Testis (tissue), 3 donors: ENCODE data around the gene VSIG10L2. TPM values are rescaled to one million over a fixed set of nuclear protein-coding genes. Genes with fewer than 3 reads are reported as not detected.

Experiments
- DNase-seq: peaks from one replicate; pipeline ENCODE4 v3.0.0-alpha.2; 2019
- H3K27ac ChIP-seq, 2 donors: fragments of 200-600 bp; sonication (generic); one replicate each; pipeline ENCODE4 v1.5.1; 2019
- H3K27me3 ChIP-seq: fragments of 200-600 bp; sonication (generic); one replicate; pipeline ENCODE4 v1.5.1; 2019
- H3K36me3 ChIP-seq: fragments of 200-600 bp; sonication (generic); one replicate; pipeline ENCODE4 v1.5.1; 2017; ENCODE audit warnings: low read depth; ENCODE audit errors: missing control alignments
- H3K4me1 ChIP-seq: fragments of 200-600 bp; sonication (generic); one replicate; pipeline ENCODE4 v1.5.1; 2019
- H3K4me3 ChIP-seq, 2 donors: fragments of 200-600 bp; sonication (generic); one replicate each; pipeline ENCODE4 v1.5.1; 2017 to 2019
- H3K9me3 ChIP-seq: fragments of 200-600 bp; sonication (generic); one replicate; pipeline ENCODE4 v1.5.1; 2017
- POLR2A ChIP-seq: fragments of 450-650 bp; IDR thresholded peaks from one replicate; pipeline ENCODE4 v1.6.1; 2017; ENCODE audit warnings: antibody characterized with exemption, mild to moderate bottlenecking, moderate library complexity
- WGBS, 2 donors: methylation state at CpG; one replicate each; pipeline ENCODE4 v1.1.5; 2018; 5-methylcytosine and 5-hydroxymethylcytosine counted together
- intact Hi-C: fragments of 100-400 bp; cut with DNase I; formaldehyde crosslinking; loops from one replicate; pipeline ENCODE4 v1.15.1; 2023; ENCODE audit warnings: low total_unique reads
- polyA plus RNA-seq: library from polyadenylated mRNA; stranded (reverse); fragments of 350-450 nt; fragmentation: Illumina TruSeq; extraction: RNeasy Lipid Tissue Mini Kit (QIAGEN cat#74804); gene quantifications from one replicate; pipeline ENCODE4 v1.2.3, GENCODE V29; 2014; ENCODE audit warnings: low read depth, low replicate concordance; ENCODE audit not compliant: insufficient read depth
- total RNA-seq, 2 donors: library from RNA; depleted of rRNA; stranded (reverse); fragments of >200 nt; gene quantifications; one replicate each; pipeline ENCODE4 v1.2.3, GENCODE V29; 2016
- TF ChIP-seq, protein P1 (sequence below), 3 experiments: fragments of 450-650 bp in 2 of 3; fragments of 200-600 bp in 1 of 3; sonication (generic) in 1 of 3; IDR thresholded peaks; one replicate each; pipeline ENCODE4 v1.5.1; 2016 to 2019; ENCODE audit warnings: antibody characterized with exemption in 3 of 3, mild to moderate bottlenecking in 2 of 3, moderate library complexity in 1 of 3

The VSIG10L2 gene
- total and polyA plus RNA-seq, 3 donors from 2014 or later = not detected

DNA sequence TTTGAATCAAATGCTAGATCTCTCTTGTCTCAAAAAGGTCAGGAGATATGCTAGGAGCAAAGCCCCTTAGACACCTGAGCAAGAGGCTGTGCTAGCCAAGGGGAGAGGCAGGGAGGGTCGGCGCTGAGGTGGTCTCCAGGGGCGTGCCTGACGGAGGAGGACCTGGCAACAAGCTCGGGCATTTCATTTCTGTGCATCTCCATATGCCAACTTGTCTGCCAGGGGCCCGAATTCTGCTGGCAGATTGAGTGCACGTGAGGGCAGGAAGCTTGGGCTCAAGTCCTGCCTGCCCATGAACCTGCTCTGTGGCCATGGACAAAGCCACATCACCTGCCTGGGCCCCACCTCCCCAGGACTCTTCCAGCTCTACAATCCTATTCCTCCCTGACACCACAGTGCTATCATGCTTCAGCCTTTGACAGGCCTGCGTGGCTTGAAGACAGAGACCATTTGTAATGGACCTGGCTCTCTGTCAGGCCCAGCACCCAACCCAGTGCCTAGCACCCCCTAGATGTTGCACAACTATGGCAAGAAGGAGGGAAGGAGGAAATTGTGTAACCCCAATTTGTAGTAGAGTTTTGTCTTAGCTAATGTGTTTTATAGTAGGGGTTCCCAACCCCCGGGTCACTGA is 16.3 kb upstream of the VSIG10L2 start:
- H3K9me3 ChIP-seq = no peaks in the 10 kb centered on the region
- H3K27me3 ChIP-seq = no peaks in the 10 kb centered on the region
- H3K4me1 ChIP-seq = no peaks in the 10 kb centered on the region
- 87 to 89% methylated on average over 9 of the region's 9 CpGs for WGBS, 2 donors
- no peak for TF ChIP-seq POLR2A
- TF ChIP-seq, protein P1, sequence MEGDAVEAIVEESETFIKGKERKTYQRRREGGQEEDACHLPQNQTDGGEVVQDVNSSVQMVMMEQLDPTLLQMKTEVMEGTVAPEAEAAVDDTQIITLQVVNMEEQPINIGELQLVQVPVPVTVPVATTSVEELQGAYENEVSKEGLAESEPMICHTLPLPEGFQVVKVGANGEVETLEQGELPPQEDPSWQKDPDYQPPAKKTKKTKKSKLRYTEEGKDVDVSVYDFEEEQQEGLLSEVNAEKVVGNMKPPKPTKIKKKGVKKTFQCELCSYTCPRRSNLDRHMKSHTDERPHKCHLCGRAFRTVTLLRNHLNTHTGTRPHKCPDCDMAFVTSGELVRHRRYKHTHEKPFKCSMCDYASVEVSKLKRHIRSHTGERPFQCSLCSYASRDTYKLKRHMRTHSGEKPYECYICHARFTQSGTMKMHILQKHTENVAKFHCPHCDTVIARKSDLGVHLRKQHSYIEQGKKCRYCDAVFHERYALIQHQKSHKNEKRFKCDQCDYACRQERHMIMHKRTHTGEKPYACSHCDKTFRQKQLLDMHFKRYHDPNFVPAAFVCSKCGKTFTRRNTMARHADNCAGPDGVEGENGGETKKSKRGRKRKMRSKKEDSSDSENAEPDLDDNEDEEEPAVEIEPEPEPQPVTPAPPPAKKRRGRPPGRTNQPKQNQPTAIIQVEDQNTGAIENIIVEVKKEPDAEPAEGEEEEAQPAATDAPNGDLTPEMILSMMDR (IDR thresholded peaks at IDR 0.05) = no peak
- H3K27ac ChIP-seq = no peak overlapping the region
- no peak overlapping the region for H3K4me3 ChIP-seq
- DNase-seq = no peak
- intact Hi-C loops = no loop called here
- H3K36me3 ChIP-seq = no peaks in the 10 kb centered on the region

DNA sequence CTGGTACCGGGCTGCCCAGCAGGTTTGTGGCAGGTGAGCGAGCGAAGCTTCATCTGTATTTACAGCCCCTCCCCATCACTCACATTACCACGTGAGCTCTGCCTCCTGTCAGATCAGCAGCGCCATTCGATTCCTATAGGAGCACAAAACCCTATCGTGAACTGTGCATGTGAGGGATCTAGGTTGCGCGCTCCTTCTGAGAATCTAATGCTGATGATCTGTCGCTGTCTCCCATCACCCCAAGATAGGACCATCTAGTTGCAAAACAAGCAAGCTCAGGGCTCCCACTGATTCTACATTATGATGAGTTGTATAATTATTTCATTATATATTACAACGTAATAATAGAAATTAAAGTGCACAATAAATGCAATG is 15.8 kb upstream of the VSIG10L2 start:
- no peak overlapping the region for H3K4me3 ChIP-seq
- H3K36me3 ChIP-seq = no peaks in the 10 kb centered on the region
- no peak overlapping the region for H3K27ac ChIP-seq
- H3K9me3 ChIP-seq = no peaks in the 10 kb centered on the region
- DNase-seq = no peak
- H3K27me3 ChIP-seq = no peaks in the 10 kb centered on the region
- WGBS, 2 donors = 93 to 94% methylated on average over 11 of the region's 11 CpGs
- intact Hi-C loops = no loop called here
- TF ChIP-seq, protein P1 (IDR thresholded peaks at IDR 0.05) = no peak
- no peak for TF ChIP-seq POLR2A
- H3K4me1 ChIP-seq = no peaks in the 10 kb centered on the region

DNA sequence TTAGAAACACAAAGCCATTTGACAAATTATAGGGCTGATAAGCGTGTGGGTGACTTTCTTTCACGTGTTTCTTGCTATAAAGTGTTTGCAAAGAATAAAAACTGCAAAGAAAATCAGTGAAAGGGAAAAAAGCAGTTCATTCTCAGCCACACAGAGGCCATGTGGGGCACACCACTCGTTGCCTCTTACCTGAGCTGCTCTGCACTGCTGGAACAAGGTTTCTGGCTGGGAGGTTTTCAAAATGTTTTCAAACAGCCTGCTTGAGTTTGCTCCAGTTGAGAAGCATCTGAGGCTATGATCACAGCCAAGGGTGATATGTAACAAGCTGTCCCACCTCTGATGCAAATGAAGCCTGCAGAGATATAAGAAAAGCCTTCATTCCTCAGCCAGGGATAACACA is 14.7 kb upstream of the VSIG10L2 start:
- intact Hi-C loops = no loop called here
- H3K27ac ChIP-seq = no peak overlapping the region

DNA sequence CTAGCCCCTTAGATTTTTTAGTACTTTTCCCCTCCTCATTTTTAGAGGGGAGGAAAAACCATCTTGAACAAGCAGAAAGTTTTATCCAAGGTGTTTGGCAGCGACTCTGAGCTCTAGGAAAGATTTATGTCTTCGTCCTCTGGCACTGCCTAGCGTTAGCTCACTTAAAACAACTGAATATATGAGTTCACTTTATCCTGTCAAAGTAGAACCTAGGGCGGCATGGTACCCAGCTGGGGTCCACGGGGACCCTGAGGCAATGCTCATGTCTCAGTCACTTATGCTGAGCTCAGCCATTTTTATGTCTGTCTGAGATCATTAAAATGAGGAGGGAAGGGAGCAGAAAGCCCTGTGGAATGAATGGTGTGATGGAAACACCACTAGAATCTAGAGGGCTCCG is 14.2 kb upstream of the VSIG10L2 start:
- no peaks in the 10 kb centered on the region for H3K9me3 ChIP-seq
- intact Hi-C loops = no loop called here
- WGBS, 2 donors = 76 to 77% methylated on average over 6 of the region's 6 CpGs
- H3K36me3 ChIP-seq = no peaks in the 10 kb centered on the region
- no peak for TF ChIP-seq POLR2A
- TF ChIP-seq, protein P1 (IDR thresholded peaks at IDR 0.05) = no peak
- no peaks in the 10 kb centered on the region for H3K4me1 ChIP-seq
- DNase-seq = no peak
- H3K27me3 ChIP-seq = no peaks in the 10 kb centered on the region
- no peak overlapping the region for H3K4me3 ChIP-seq
- no peak overlapping the region for H3K27ac ChIP-seq

More for the DNA sequence above, 14.7 kb upstream of the VSIG10L2 start:
- H3K27me3 ChIP-seq = no peaks in the 10 kb centered on the region
- H3K9me3 ChIP-seq = no peaks in the 10 kb centered on the region
- H3K36me3 ChIP-seq = no peaks in the 10 kb centered on the region
- DNase-seq = no peak
- TF ChIP-seq POLR2A = no peak
- TF ChIP-seq, protein P1 (IDR thresholded peaks at IDR 0.05) = no peak
- no peaks in the 10 kb centered on the region for H3K4me1 ChIP-seq
- WGBS, 2 donors = 75 to 80% methylated on average over 3 of the region's 3 CpGs
- no peak overlapping the region for H3K4me3 ChIP-seq

DNA sequence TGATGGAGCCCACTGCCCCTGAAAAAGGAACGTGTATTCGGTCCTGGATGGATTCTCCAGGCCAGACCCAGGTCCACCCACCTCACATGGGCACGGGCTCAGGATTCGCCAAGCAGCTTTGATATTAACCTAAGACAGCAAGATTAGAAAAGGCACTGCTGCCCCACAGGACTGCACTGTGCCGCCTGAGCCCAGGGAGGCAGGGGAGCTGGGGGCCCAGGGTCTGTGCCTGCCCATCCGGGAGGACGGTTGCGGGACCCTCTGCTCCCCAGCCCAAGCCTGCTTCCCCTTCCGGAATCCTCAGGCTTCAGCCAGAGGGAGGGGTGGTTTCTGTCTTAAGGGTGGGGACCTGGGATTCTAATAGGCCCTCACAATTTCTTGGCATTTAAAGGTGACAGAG is 13.5 kb upstream of the VSIG10L2 start:
- no peaks in the 10 kb centered on the region for H3K4me1 ChIP-seq
- no peaks in the 10 kb centered on the region for H3K9me3 ChIP-seq
- H3K27ac ChIP-seq = no peak overlapping the region
- DNase-seq = no peak
- H3K4me3 ChIP-seq = no peak overlapping the region
- H3K36me3 ChIP-seq = no peaks in the 10 kb centered on the region
- TF ChIP-seq, protein P1 (IDR thresholded peaks at IDR 0.05) = no peak
- no peak for TF ChIP-seq POLR2A
- H3K27me3 ChIP-seq = no peaks in the 10 kb centered on the region
- intact Hi-C loops = no loop called here
- 88 to 91% methylated on average over 9 of the region's 9 CpGs for WGBS, 2 donors
